Tibial nerve (tissue), 4 donors: ENCODE data around the gene KCNA2.

Source experiments
- EP300 ChIP-seq, 2 donors: sonication (generic); formaldehyde crosslinking; IDR thresholded peaks; one replicate each; pipeline ENCODE4 v1.6.1; 2017; ENCODE audit warnings: antibody characterized with exemption in 2 of 2, mild to moderate bottlenecking in 1 of 2
- POLR2A ChIP-seq, 2 donors: fragments of 450-650 bp; IDR thresholded peaks; one replicate each; pipeline ENCODE4 v1.6.1; 2017; ENCODE audit warnings: antibody characterized with exemption in 2 of 2, mild to moderate bottlenecking in 2 of 2, moderate library complexity in 2 of 2
- TF ChIP-seq, protein P1 (sequence below), 5 experiments: fragments of 200-600 bp in 3 of 5; fragments of 450-650 bp in 2 of 5; sonication (generic) in 3 of 5; IDR thresholded peaks; one replicate each; pipeline ENCODE4 v1.5.1; 2016 to 2019; ENCODE audit warnings: antibody characterized with exemption in 5 of 5, mild to moderate bottlenecking in 3 of 5, moderate library complexity in 2 of 5

DNA sequence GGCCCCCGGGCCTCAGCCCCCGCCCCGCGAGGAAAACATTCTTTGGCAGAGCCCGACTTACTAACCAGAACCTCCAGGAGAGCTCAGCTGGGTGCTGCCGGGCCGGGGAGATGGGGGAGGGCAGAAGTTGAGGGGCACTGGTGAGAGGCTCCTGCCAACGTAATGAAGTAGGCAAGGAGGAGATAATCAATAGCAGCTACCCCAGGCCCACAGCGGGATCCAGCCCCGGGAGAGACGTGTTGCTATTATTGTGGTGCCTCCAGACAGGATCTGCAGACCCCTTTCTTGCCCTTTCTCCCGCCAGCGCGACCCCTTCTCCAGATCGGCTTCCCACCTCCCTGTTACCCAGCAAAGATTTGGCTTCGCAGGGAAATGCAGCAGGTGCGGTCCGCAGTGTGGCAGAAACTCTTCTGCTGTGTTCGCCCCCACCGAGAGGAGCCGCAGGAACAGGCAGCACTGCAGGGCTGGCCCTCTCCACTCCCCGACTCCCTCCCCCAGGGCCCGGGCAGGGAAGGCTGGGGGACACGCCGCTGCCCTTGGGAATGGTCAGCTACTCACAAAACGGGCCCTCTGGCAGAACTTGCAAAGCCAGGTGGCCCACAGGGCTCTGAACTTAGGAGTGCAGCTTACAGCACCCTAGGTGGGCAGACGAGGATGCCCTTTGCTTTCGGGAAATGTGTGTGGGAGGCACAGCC, 1.5 kb upstream of the KCNA2 start:
- TF ChIP-seq, protein P1, sequence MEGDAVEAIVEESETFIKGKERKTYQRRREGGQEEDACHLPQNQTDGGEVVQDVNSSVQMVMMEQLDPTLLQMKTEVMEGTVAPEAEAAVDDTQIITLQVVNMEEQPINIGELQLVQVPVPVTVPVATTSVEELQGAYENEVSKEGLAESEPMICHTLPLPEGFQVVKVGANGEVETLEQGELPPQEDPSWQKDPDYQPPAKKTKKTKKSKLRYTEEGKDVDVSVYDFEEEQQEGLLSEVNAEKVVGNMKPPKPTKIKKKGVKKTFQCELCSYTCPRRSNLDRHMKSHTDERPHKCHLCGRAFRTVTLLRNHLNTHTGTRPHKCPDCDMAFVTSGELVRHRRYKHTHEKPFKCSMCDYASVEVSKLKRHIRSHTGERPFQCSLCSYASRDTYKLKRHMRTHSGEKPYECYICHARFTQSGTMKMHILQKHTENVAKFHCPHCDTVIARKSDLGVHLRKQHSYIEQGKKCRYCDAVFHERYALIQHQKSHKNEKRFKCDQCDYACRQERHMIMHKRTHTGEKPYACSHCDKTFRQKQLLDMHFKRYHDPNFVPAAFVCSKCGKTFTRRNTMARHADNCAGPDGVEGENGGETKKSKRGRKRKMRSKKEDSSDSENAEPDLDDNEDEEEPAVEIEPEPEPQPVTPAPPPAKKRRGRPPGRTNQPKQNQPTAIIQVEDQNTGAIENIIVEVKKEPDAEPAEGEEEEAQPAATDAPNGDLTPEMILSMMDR (IDR thresholded peaks at IDR 0.05): no peak
- TF ChIP-seq POLR2A (IDR thresholded peaks at IDR 0.05): peak in 1 of 2 donors; percentile 11
- no peak for TF ChIP-seq EP300 (IDR thresholded peaks at IDR 0.05)
